HG03066 (cell line): Measurements from ENCODE around the gene MRPL55.

ENCODE experiments used
- ATAC-seq: cut with Tn5 transposase; IDR thresholded peaks from one replicate; pipeline ENCODE4 v1.9.1; 2021; ENCODE audit warnings: low read depth; ENCODE audit not compliant: unreplicated experiment

Gene MRPL55

GRCh38 chr1:228148196-228148861 lies 39.2 kb upstream of the MRPL55 start:
- no peak for ATAC-seq

GRCh38 chr1:228147768-228148167 lies 38.7 kb upstream of the MRPL55 start:
- no peak for ATAC-seq

- no peak for ATAC-seq
Measured at GRCh38 chr1:228147151-228147693, 38.1 kb upstream of the MRPL55 start.

GRCh38 chr1:228146417-228147150 lies 37.5 kb upstream of the MRPL55 start:
- ATAC-seq, result no peak

GRCh38 chr1:228145463-228146416 lies 36.6 kb upstream of the MRPL55 start:
- ATAC-seq, result no peak

- no peak for ATAC-seq
Measured at GRCh38 chr1:228144993-228145343, 35.9 kb upstream of the MRPL55 start.

GRCh38 chr1:228144193-228144992 lies 35.3 kb upstream of the MRPL55 start:
- ATAC-seq, result no peak

GRCh38 chr1:228143480-228144192 lies 34.5 kb upstream of the MRPL55 start:
- ATAC-seq, result no peak

- ATAC-seq, result no peak
Measured at GRCh38 chr1:228142701-228143136, 33.6 kb upstream of the MRPL55 start.

GRCh38 chr1:228142155-228142691 lies 33.1 kb upstream of the MRPL55 start:
- no peak for ATAC-seq

GRCh38 chr1:228141226-228142044 lies 32.3 kb upstream of the MRPL55 start:
- no peak for ATAC-seq

GRCh38 chr1:228140724-228141225 lies 31.7 kb upstream of the MRPL55 start:
- no peak for ATAC-seq

GRCh38 chr1:228139931-228140723 lies 31.0 kb upstream of the MRPL55 start, which contains the start of gene GUK1:
GUK1 (plus strand) TSS chr1:228140279; CDS start chr1:228140303, 24 bp downstream.
- peak; percentile 88 for ATAC-seq

- ATAC-seq, result no peak
Measured at GRCh38 chr1:228139406-228139930, 30.4 kb upstream of the MRPL55 start.

GRCh38 chr1:228136901-228137300 lies 27.8 kb upstream of the MRPL55 start:
- no peak for ATAC-seq

GRCh38 chr1:228134591-228134990 lies 25.5 kb upstream of the MRPL55 start:
- no peak for ATAC-seq

GRCh38 chr1:228131766-228132165 lies 22.7 kb upstream of the MRPL55 start:
- no peak for ATAC-seq
